ENCODE measurements around the gene FASTK.
A peak's percentile ranks its signal among the peaks of the same experiment; 100 is the strongest.

The FASTK gene

GRCh38 chr7:151095828-151096475, 15.3 kb upstream of the FASTK start:
- TF ChIP-seq POLR2A (IDR thresholded peaks at IDR 0.05; ENCODE audit: low read depth, low read length) = no peak
- DNase-seq (ENCODE audit: insufficient read length, low spot score) = no peak
- no peak for FAIRE-seq

- no peak for TF ChIP-seq POLR2A (IDR thresholded peaks at IDR 0.05; ENCODE audit: low read depth, low read length)
- DNase-seq (ENCODE audit: insufficient read length, low spot score) (no peak), FAIRE-seq (no peak)
These were observed 14.7 kb upstream of the FASTK start for GRCh38 chr7:151095123-151095797.

- no peak for FAIRE-seq
- DNase-seq (ENCODE audit: insufficient read length, low spot score) = no peak
- TF ChIP-seq POLR2A (IDR thresholded peaks at IDR 0.05; ENCODE audit: low read depth, low read length) = no peak
These were observed 14.1 kb upstream of the FASTK start for GRCh38 chr7:151094675-151095074.

- TF ChIP-seq POLR2A (IDR thresholded peaks at IDR 0.05; ENCODE audit: low read depth, low read length) = no peak
- no peak for FAIRE-seq
These were observed 13.1 kb upstream of the FASTK start for GRCh38 chr7:151093748-151094147.

GRCh38 chr7:151091988-151092387, 11.4 kb upstream of the FASTK start:
- TF ChIP-seq POLR2A (IDR thresholded peaks at IDR 0.05; ENCODE audit: low read depth, low read length) = no peak
- no peak for DNase-seq (ENCODE audit: insufficient read length, low spot score)
- no peak for FAIRE-seq

More at GRCh38 chr7:151093748-151094147, 13.1 kb upstream of the FASTK start:
- no peak for DNase-seq (ENCODE audit: insufficient read length, low spot score)

GRCh38 chr7:151091431-151091830, 10.8 kb upstream of the FASTK start:
- no peak for FAIRE-seq
- DNase-seq (ENCODE audit: insufficient read length, low spot score) = no peak
- no peak for TF ChIP-seq POLR2A (IDR thresholded peaks at IDR 0.05; ENCODE audit: low read depth, low read length)

GRCh38 chr7:151091003-151091402, 10.4 kb upstream of the FASTK start:
- no peak for DNase-seq (ENCODE audit: insufficient read length, low spot score)
- TF ChIP-seq POLR2A (IDR thresholded peaks at IDR 0.05; ENCODE audit: low read depth, low read length) = no peak
- no peak for FAIRE-seq

GRCh38 chr7:151089893-151090730, 9.5 kb upstream of the FASTK start:
- no peak for FAIRE-seq
- TF ChIP-seq POLR2A (IDR thresholded peaks at IDR 0.05; ENCODE audit: low read depth, low read length) = no peak

GRCh38 chr7:151088856-151089699, 8.5 kb upstream of the FASTK start:
- DNase-seq (ENCODE audit: insufficient read length, low spot score) = no peak
- no peak for TF ChIP-seq POLR2A (IDR thresholded peaks at IDR 0.05; ENCODE audit: low read depth, low read length)
- no peak for FAIRE-seq

More at GRCh38 chr7:151089893-151090730, 9.5 kb upstream of the FASTK start:
- DNase-seq (ENCODE audit: insufficient read length, low spot score) = no peak

- no peak for TF ChIP-seq POLR2A (IDR thresholded peaks at IDR 0.05; ENCODE audit: low read depth, low read length)
- DNase-seq (ENCODE audit: insufficient read length, low spot score) (no peak), FAIRE-seq (no peak)
These were observed 7.6 kb upstream of the FASTK start for GRCh38 chr7:151088019-151088855.

- DNase-seq (ENCODE audit: insufficient read length, low spot score) = peak; percentile 72
- TF ChIP-seq POLR2A (IDR thresholded peaks at IDR 0.05; ENCODE audit: low read depth, low read length) = peak; percentile 29
- no peak for FAIRE-seq
These were observed 6.8 kb upstream of the FASTK start for GRCh38 chr7:151087245-151088018.

GRCh38 chr7:151086802-151087244, 6.2 kb upstream of the FASTK start:
- DNase-seq (ENCODE audit: insufficient read length, low spot score) (peak; percentile 55), FAIRE-seq (no peak)
- TF ChIP-seq POLR2A (IDR thresholded peaks at IDR 0.05; ENCODE audit: low read depth, low read length) = no peak
